ENCODE data around the gene DYNC1H1. TPM values are rescaled to one million over a fixed set of nuclear protein-coding genes. Genes with fewer than 3 reads are reported as not detected.
"Not testable (repeated sequence)": the region's sequence is repeated elsewhere in the genome, so short reads cannot be mapped to it uniquely, and the experiment has no call there.

Gene DYNC1H1
- total RNA-seq, 1 donor from 2014 or later: 236 TPM

DNA sequence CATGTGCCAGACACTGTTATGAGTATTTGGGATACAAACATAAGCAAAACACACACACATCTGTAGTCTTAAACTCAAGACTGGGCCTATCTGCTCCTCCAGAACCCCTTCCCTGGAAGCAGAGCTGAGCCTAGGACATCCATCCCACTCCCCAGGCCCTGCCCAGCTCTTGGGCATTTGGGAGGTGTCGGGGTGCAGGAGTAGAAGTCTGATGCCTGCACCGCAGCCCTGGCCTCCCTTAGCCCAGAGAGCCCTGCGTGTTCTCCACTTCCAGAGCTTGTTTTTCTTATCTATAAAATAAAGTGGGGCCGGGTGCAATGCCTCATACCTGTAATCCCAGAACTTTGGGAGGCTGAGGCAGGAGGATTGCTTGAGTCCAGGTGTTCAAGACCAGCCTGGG is 110.8 kb downstream of the DYNC1H1 start:
- intact Hi-C loops (cut with micrococcal nuclease): no loop called here
- no peak for DNase-seq
- Mint-ChIP-seq H3K4me3 (no peak overlapping the region), H3K36me3 (ENCODE audit: low read depth) (peaks cover 27% of the 10 kb centered on the region), H3K4me1 (no peaks in the 10 kb centered on the region), H3K27ac (no peak overlapping the region), H3K9me3 (no peaks in the 10 kb centered on the region), H3K27me3 (no peaks in the 10 kb centered on the region)
- CTCF ChIA-PET: no interaction called here
- no peak for ATAC-seq (ENCODE audit: low read depth)
- POLR2A ChIA-PET: interaction anchor here (0.7 kb wide), 1 partner anchor 22 kb away, joined by 13 read pairs; no protein-coding TSS in a partner anchor
- TF ChIP-seq, protein P1, sequence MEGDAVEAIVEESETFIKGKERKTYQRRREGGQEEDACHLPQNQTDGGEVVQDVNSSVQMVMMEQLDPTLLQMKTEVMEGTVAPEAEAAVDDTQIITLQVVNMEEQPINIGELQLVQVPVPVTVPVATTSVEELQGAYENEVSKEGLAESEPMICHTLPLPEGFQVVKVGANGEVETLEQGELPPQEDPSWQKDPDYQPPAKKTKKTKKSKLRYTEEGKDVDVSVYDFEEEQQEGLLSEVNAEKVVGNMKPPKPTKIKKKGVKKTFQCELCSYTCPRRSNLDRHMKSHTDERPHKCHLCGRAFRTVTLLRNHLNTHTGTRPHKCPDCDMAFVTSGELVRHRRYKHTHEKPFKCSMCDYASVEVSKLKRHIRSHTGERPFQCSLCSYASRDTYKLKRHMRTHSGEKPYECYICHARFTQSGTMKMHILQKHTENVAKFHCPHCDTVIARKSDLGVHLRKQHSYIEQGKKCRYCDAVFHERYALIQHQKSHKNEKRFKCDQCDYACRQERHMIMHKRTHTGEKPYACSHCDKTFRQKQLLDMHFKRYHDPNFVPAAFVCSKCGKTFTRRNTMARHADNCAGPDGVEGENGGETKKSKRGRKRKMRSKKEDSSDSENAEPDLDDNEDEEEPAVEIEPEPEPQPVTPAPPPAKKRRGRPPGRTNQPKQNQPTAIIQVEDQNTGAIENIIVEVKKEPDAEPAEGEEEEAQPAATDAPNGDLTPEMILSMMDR (IDR thresholded peaks at IDR 0.05): no peak

DNA sequence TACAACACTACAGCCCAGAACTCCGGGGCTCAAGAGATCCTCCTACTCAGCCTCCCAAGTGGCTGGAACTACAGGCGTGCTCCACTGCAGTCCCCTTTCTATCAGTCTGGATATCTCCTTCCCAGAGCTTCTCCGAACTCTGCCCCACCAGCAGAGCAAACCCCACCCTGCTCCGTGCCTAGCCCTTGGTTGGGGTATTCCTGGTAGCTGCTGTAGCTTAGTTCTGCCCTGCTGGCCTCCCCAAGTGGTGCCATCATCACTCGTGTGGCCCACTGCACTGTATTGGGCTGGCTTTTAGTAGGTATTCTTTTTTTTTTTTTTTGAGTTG is 113.0 kb downstream of the DYNC1H1 start:
- ChIA-PET POLR2A (interaction anchor here (0.6 to 0.7 kb wide), 2 partner anchors 158 to 239 kb away, joined by 4 read pairs; no protein-coding TSS in a partner anchor), CTCF (interaction anchor here (0.6 kb wide), 1 partner anchor 19 kb away, joined by 5 read pairs; no protein-coding TSS in a partner anchor)
- intact Hi-C loops (cut with micrococcal nuclease): no loop called here
- Mint-ChIP-seq H3K36me3 (ENCODE audit: low read depth) (peaks cover 49% of the 10 kb centered on the region), H3K4me3 (no peak overlapping the region), H3K27ac (no peak overlapping the region), H3K4me1 (peaks cover 6% of the 10 kb centered on the region), H3K27me3 (no peaks in the 10 kb centered on the region), H3K9me3 (no peaks in the 10 kb centered on the region)
- DNase-seq (no peak), ATAC-seq (ENCODE audit: low read depth) (no peak)
- TF ChIP-seq, protein P1 (IDR thresholded peaks at IDR 0.05): no peak

DNA sequence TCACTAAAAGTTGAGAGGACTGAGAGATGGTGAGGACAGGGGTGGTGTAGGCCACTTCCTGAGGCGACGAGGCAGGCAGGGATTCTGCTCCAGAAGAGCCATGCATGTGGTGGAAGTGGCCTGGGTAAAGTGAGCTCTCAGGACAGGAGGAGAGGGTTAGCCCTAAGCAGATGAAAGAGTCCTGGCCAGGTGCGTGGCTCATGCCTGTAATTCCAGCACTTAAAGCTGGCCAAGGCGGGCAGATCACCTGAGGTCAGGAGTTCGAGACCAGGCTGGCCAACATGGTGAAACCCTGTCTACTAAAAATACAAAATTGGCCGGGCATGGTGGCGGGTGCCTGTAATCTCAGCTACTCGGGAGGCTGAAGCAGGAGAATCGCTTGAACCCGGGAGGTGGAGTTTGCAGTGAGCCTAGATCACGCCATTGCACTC is 114.0 kb downstream of the DYNC1H1 start:
- H3K9me3 Mint-ChIP-seq; H3K27ac Mint-ChIP-seq; DNase-seq; intact Hi-C loops (cut with micrococcal nuclease); H3K27me3 Mint-ChIP-seq; H3K4me3 Mint-ChIP-seq; POLR2A ChIA-PET; ATAC-seq (ENCODE audit: low read depth): not testable (repeated sequence)
- H3K36me3 Mint-ChIP-seq (ENCODE audit: low read depth): peaks cover 59% of the 10 kb centered on the region
- H3K4me1 Mint-ChIP-seq: peaks cover 15% of the 10 kb centered on the region
- CTCF ChIA-PET: interaction anchor here (1.0 kb wide), 1 partner anchor 10 kb away, joined by 3 read pairs; no protein-coding TSS in a partner anchor

DNA sequence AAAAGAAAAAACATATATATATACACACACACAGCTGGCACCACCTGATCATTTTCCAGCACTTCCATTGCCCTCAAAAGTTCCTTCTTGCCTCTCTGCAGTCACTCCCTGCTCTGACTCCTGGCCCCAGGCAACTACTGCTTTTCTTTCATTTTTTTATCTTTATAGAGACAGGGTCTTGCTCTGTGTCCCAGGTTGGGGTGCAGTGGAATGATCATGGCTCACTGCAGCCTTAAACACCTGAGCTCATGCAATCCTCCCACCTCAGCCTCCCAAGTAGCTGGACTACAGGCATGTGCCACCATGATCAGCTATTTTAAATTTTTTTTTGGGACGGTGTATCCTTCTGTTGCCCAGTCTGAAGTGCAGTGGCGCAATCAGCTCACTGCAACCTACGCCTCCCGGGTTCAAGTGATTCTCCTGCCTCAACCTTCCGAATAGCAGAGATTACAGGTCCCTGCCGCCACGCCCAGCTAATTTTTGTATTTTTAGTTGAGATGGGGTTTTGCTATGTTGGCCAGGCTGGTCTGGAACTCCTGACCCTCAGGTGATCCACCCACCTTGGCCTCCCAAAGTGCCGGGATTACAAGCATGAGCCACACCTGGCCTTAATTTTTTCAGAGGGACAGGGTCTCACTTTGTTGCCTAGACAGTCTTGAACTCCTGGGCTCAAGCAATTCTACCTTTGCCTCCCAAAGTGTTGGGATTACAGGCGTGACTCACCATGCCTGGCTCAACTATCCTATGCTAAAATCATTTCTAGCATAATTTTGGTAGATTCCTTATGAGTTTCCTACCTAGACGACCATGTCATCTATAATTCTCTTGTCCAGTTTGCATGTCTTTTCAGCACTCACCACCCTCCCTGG is 114.7 kb downstream of the DYNC1H1 start:
- ATAC-seq (ENCODE audit: low read depth): no peak
- CTCF ChIA-PET: interaction anchor here (1.0 kb wide), 1 partner anchor 9 kb away, joined by 3 read pairs; no protein-coding TSS in a partner anchor

DNA sequence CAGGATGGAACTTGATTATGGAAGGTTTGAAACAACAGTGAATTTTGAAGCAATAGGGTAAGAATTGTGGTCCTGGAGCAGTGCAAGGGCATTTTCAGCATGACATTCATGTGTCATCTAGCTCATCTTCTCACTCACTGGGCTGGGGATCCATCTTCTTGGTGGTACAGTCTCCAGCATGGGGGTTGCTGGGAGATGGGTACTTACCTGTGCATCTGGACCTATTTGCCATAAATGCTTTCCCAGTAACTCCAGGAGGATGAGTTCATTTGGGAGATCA is 115.3 kb downstream of the DYNC1H1 start:
- ATAC-seq (ENCODE audit: low read depth): no peak
- Mint-ChIP-seq H3K4me1 (peaks cover 27% of the 10 kb centered on the region), H3K36me3 (ENCODE audit: low read depth) (peaks cover 72% of the 10 kb centered on the region), H3K27me3 (no peaks in the 10 kb centered on the region), H3K9me3 (no peaks in the 10 kb centered on the region), H3K27ac (no peak overlapping the region), H3K4me3 (no peak overlapping the region)
- DNase-seq: no peak
- TF ChIP-seq, protein P1 (IDR thresholded peaks at IDR 0.05): no peak
- ChIA-PET CTCF (no interaction called here), POLR2A (no interaction called here)
- intact Hi-C loops (cut with micrococcal nuclease): no loop called here

More for the DNA sequence above, 114.7 kb downstream of the DYNC1H1 start:
- H3K9me3 Mint-ChIP-seq: no peaks in the 10 kb centered on the region
- no peak overlapping the region for H3K4me3 Mint-ChIP-seq
- peaks cover 22% of the 10 kb centered on the region for H3K4me1 Mint-ChIP-seq
- no peaks in the 10 kb centered on the region for H3K27me3 Mint-ChIP-seq
- no peak overlapping the region for H3K27ac Mint-ChIP-seq
- intact Hi-C loops (cut with micrococcal nuclease): no loop called here
- peaks cover 66% of the 10 kb centered on the region for H3K36me3 Mint-ChIP-seq (ENCODE audit: low read depth)
- POLR2A ChIA-PET: no interaction called here
- no peak for DNase-seq
- TF ChIP-seq, protein P1 (IDR thresholded peaks at IDR 0.05): no peak

Measured in activated B cell treated with CpG ODN at 0.5 μM for 24 hours (primary cell).